HG03571 (cell line): Measurements from ENCODE around the gene SAP30BP.
A peak's percentile ranks its signal among the peaks of the same experiment; 100 is the strongest.
"Not testable (repeated sequence)": the region's sequence is repeated elsewhere in the genome, so short reads cannot be mapped to it uniquely, and the experiment has no call there.

Experiments used
- ATAC-seq: cut with Tn5 transposase; IDR thresholded peaks from one replicate; pipeline ENCODE4 v1.9.1; 2021; ENCODE audit not compliant: unreplicated experiment

The SAP30BP gene

DNA sequence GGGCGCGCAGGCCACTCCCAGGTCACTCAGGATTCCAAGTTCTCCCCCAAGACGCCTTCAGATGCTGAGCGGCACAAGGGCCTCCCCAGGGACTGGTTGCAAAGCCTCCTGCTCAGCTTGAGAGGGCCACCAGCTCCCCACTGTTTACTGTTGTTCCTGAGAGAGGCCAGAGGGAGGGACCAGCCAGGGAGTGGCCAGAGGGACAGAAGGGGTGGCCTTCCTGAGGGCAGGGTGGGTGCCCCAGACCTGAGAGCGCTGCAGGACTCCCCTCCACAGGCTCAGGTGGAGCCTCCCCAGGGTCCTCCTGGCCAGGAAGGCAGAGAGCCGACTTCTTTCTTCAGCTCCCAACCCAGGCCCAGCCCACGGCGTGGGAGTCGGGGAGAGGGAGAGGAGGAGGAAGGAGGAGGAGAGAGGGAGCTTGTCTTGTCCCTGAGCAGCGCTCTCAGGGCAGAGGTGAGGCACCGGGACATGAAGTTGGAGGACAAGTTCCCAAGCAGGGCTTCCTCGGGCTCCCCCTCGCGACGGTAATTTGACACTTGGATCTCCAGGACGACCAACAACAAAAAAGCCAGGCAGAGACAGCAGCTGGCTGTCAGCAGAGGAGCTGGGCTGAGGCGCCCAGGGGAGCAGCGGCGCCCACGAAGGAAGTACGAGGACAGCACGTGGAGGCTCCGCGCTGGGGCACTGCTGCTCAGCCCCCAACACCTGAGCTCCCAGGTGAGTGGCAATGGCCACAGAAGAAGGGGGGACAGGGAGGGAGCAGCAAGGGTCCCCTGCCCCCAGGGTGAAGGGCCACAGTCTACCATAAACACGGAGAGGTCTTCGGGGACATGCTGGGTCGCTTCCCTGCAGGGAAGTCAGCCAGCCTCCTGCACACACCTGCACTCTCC, 33.4 kb upstream of the SAP30BP start:
- ATAC-seq = no peak

DNA sequence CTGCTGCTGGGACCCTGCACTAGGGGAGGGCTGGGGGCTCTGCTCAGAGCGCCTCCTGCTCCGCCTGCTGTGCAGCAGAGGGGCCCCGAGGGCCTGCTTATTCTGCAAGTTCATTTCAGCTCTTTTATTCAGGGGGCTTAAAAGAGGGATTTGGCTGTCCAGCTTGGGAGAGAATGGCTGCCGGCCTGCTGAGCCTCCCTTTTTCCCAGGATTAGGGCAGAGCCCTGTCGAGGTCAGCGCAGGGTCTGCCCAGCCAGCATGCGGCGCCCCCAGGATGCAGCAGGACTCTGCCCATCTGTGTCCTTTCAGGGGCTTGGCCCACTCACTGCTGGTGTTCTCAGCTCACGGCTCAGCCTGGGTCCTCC, 32.8 kb upstream of the SAP30BP start:
- ATAC-seq = no peak

DNA sequence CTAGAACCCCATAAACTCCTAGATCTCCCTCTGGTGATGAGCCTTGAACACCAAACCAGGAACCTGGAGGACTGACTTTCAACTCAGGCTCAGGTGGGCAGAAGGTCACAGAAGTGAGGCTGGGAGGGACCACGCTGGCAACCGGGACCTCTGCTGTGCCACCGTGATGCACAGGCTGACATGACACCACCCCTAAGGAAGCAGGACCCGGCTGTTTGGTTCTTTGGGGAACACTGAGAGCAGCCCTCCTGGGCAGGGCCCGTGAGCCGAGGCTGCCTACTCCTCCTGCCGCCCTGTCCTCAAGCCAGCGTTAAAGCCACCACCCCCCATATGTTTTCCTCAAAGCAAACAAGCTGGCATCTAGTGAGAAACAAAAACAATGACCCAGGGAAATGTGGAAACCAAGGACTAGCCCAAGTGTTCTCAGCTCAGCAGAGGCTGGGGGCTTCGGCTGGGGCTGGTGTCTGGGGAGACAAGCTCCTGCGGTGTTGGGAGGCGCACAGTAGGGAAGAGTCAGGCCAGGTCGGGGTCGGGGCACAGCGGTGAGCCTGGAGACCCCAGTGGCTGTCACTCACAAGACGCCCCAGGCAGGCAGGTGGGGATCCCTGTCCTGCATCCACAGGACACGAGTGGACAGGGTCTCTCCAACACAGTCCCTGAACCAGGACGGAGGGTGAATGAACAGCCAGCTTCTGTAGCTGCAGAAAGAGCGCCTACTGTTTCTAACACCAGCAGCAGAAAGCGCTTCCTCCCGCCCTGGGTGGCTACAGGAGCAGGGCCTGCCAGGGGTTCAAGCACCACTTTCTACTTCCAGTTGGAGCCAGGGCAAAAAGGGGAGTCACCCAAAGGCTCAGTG, 32.2 kb upstream of the SAP30BP start:
- no peak for ATAC-seq

DNA sequence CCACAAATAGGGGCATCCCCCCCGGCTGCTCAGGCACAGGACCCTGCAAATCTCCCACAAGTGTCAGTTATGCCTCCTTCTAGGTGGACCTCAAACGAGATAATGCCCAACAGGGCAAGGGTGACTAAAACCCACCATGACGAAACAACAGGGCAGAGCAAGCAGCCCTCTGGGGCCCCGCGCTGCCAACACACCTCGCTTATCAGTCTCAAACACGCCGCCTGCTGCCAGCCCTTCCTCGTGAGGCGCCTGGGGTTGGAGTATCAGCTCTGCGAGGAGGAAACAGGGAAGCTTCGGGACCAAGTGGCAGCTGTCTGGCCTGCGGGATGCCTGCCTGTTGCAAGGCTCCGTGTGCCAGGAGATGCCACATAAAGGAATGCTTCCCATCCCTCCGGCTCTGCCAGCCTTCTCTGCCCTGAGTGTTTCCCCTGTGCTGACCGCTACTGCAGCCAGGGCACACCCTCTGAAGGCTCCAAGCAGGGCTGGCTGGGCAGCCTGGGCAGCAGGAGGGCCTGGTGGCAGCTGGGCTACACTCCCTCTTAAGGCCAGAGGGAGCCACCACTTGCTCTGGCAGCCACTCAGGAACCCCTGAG, 31.4 kb upstream of the SAP30BP start:
- no peak for ATAC-seq

DNA sequence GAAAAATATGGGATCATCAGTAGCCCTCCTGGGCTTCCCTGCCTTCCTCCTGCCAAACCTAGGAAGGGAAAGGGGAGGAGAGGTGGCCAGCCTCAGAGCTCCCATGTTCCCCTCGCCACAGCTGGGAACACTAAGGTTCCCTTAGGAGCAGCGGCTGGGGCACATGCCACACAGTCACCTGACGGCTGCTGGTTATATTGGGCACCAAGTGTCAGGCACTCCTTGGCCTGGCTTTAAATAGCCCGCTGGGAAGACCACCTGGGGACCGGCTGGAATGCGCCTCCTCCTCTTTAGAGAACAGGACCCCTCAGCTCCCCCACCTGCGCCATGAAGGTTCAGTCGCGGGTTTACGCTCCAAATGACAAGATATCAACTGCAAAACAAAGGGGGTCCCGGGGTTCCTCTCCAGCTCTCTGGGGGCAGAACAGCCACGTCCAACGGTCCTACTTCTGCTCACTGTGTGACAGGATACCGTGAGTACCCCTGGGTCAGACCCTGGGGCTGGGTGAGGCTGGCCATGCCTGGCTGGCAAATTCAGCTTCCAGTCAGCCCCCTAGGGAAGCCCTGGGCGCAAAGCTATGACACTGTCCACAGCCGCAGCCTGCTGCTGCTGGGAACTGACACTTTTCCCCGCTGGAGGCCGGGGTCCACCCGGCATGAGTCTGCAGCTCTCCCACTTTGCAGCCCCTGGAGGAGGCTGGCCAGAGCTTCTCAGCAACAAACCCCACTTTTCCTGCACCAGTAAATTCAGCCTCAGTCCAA, 30.6 kb upstream of the SAP30BP start:
- no peak for ATAC-seq

DNA sequence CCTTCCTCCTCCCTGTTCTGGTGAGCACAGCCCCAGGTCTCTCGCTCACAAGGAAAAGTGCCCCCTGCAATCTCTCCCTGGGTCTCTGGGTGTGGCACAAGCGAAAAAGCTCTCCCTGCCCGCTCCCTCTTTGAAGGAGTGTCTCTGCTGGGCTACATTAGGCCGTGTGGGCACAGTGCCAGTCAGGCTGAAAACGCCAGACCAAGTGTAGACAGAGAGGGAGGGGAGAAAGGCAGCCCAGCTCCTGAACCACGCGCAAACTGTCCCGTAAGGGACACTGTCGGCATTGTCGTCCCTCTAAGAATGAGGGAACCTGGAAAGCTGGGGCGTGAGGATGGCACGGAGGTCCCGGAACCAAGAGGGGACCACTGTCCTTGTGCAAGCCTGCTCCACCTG, 30.0 kb upstream of the SAP30BP start:
- ATAC-seq = no peak

DNA sequence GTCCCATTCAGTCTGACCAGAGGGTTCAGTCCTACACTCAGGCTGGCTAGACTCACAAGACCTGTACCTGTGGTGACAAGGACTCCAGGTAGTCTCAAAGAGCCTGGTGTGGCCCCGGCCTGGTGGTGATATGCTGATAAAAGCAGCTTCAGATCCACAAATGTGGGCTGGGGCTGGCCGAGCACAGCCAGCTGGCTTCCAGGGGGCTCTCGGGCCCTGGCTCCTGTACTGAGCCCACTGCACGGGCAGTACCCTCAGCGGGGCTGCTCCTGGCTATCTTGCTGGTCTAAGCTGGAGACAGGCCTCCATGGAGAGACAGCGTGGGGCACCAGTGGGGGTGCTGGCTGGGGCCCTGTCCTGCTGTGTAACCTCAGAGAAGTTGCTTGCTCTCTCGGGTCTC, 29.6 kb upstream of the SAP30BP start:
- ATAC-seq = no peak

DNA sequence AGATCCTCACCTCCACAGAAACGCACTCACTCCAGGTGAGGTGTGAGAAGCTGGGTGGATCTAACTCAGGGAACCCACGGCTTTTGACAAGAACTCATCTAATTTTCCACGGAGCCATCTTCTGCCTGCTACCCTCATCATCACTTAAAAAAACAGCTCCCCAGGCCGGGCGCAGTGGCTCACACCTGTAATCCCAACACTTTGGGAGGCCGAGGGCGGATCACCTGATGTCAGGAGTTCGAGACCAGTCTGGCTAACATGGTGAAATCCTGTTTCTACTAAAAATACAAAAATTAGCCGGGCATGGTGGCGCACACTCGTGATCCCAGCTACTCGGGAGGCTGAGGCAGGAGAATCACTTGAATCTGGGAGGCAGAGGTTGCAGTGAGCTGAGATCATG, 29.1 kb upstream of the SAP30BP start:
- ATAC-seq = not testable (repeated sequence)

DNA sequence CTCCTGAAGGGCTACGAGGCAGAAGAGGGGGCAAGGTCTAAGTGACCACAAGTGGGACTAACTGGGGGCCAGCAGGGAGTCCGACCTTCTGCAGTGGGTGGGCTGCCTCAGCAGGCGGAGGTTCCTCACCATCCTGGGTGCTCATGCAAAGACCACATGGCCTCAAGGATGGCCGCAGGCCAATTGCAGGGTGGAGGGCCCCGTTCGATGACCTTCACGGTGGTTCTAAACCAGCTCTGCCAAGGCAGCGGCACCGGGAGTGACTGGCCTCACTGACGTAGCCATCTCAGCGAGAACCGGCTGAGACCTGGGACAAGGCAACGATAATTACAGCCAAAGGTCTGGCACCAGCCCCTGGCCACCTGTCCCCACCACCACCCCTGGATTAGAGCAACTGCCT, 28.2 kb upstream of the SAP30BP start:
- no peak for ATAC-seq

DNA sequence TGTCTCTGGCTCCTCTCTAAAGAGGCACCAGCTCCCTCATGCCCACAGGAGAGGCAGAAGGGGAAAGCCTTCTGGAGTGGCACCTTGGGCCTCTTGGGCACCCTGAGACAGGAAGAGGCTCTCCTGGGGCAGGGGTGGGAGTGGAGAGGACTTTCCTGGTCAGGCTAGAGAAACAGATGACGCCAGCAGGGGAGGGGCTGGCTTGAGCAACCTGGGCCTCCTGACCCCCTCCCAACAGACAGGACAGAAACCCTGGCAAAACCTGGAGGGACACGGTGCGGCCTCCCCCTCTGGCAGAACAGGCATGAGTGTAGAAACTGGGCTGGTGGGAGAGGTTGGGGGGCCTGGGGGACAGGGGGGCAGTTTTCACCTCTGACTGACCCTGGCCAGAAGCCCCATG, 27.8 kb upstream of the SAP30BP start:
- ATAC-seq = no peak

DNA sequence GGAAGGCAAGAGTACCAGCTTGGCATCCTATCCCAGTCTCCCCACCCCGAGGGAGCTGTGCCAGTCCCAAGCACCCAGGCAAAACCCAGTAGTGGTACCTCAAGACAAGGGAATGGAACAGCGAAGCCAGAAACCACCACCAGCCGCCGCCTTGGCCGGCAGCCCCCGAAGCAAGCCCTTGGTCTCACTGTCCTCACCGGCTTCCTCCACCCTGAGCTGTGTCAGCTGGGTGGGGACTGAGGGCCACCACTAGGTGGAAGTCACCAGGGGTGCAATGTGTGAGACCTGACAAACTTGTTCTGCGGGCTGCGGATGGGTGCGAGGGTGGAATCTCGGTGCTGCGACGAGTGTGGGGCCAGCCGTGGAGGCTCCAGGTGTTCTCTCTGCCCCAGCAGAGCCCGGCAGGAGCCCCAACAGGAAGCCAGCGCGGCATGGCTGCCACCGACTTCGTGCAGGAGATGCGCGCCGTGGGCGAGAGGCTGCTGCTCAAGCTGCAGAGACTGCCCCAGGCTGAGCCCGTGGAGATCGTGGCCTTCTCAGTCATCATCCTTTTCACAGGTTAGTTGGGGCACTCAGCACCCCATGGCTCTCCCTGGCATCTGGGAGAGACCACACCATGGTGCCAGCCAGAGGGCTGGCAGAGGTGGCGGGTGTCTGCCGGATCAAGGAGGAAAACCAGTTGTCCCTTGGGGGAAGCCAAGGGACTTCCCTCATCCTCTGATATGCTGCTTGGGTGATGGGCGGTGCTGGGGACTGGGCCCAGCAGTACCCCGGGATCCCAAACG, 27.2 kb upstream of the SAP30BP start:
- ATAC-seq = no peak

DNA sequence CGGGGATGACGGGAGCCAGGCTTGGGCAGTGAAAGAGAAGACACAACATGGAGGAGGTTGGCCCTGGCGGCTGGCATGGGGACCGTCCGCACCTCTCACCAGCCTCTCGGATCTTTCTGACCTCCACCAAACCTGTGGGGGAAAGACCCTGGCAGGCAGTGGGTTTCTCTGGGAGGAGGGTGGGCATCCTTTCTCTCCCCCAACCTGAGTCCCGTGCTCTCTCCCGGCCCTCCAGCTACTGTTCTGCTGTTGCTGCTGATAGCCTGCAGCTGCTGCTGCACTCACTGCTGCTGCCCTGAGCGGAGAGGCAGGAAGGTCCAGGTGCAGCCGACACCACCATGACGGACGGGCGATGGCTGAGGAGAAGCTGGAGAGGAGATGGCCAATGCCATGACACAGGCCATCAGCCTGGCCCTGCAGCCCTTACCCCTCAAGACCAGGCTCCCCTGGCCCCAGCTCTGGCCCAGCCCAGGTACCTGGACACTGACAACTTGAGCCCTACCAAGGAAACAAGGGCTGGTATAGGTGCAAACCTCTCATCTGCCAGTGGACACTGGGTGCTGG, 26.5 kb upstream of the SAP30BP start:
- ATAC-seq = no peak

DNA sequence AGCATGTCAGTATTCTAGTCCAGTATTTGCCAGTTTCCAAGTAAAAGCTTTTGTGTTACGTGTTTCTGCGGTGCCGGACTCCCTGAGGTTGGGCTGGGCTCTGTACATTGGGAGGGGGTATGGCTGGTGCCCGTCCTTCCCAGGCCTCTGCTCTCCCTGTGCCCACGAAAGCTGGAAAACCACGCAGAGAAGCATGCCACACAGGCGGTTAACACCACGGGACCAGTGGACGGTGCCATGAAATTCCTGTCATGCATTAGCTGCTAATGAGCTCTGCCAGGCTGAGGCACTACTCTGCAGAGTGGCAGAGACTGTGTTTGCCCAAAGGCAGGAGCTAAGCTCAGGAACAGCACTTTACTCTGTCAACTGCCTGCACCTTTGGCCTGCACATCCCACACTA, 25.8 kb upstream of the SAP30BP start:
- no peak for ATAC-seq

DNA sequence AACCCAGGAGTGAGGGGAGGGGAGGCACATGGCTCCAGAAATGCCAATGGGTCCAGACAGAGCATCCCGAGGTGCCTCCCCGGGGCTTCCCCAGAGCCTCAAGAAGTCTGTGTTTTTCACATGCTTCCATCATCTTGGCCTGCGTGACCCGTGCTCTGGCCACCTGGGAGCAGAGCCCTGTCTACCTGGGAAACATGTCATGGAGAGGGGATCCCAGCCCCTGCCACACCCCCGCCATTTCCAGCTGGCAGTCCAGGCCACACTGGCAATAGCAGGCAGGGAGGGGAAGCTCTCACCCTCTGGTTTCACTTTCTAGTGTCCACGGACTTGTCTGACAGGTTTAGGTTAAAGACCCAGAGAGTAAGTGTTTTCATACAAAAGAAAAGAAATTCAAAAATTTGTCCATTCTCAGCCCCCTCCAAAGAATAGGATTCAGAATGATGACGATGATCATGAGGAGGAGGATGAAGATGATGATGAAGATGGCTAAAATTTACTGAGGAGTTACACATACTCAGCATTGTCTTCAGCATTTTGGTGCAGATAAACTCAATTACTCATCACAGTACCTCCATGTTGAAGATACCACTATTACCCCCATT, 24.9 kb upstream of the SAP30BP start:
- no peak for ATAC-seq

DNA sequence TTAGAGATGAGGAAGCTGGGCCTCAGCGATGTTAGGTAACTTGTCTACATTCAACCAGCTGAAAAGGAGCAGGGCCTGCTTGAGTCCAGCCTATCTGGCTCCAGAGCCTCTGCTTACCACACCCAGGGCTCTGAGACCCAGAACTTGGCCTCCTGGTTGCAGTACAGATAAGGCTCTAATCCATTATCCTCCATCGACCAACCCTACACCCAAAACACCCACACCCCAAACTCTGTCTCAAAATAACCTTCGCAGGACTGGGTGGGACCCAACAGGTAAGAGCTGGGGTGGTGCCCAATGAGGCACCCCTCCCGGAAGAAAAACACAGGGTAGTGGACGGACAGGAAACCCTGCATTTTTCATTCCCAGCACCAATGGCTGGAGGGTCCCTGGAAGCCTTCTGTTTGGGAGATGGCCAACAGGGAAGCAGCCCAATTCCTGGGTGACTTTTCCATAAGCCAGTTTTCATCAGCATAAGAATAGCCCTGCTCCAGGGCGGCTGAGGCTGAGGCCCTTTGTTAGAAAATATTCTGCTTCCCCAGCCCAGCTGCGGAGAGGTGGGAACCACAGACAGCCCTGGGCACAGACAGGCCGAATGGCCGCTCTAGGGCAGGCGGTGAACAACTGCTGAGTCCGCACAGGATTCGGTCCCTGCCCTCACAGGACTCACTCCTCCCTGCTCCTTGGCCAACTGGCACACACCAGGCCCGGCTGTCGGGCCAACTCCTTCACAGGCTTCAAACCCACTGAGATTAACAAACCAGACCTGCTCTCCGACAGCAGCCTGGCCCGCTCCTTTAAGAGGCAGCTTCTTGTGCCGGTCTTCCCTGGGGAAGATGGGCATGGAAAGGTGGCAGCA, 24.1 kb upstream of the SAP30BP start:
- ATAC-seq = no peak

DNA sequence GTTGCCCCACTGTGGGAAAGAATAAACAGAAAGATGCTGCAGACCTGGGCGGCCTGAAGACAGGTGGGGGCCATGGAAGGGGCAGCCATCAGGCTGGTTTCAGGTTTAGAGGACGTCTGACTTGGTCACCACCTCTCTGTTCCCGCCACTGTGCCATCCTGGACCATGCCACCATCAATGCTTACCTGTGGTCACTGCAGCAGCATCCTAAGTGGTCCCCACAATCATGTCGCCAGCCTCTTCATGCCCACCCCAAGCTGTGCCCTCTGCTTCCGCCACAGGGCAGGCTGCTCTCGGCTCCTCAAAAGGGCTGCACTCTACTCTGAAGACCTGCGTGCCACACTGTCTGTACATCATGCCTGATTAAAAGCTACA, 23.5 kb upstream of the SAP30BP start:
- no peak for ATAC-seq

DNA sequence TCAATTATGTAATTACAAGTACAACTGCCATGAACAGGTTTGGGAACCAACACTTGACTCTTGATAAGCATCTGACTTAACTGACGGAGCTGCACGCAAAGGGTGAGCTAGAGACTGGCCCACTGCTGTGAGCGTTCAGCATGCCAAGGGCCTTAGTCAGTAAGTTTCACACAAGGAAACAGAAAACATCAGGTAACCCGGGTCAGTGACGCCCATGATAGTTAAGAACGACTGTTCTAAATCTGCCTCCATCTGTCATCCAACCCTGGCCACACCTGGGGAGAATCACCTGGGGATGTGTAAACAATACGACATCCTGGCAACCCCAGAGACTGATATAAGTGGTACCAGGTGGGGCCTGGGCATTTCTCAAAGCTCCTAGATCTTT, 21.6 kb upstream of the SAP30BP start:
- ATAC-seq = no peak

DNA sequence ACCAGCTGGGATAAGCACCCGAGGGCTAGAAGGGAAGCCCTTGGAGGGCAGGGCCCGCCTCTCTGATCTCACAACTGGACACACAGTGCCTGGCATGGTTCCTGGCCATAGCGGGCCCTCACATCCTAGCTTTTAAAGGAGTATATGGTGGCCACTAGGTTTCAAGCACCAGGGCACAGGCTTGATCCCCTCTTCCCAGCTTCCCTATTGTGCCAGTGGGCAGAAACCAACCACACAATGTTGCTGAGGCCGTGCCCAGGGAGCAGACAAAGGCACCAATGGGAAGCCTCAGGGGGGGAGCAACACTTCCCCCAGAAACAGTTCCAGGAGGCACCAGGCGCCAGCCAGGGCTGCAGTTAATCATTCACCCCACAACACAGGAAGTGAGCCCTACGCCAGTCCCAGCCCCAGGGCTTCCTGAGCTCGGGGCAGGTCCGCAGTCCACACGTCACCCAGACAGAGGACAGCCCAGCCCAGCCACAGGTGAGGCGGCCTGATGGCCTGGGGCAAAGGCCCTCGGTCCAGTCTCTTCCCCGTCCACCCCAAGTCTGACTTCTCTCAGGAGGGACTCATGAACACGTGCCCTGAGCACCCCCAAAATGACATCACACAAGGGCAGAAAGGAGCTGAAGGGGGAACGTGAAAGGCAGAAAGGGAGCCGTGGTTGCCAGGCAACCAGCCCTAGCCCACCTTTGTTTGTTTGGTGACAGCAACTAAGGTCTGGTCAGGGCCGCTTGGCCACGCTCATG, 21.1 kb upstream of the SAP30BP start:
- peak; percentile 83 for ATAC-seq
